Heart left ventricle (tissue), 13 donors: ENCODE measurements around the gene DPP3.

Source experiments
- POLR2A ChIP-seq, 2 donors: fragments of 450-650 bp; IDR thresholded peaks; one replicate each; pipeline ENCODE4 v1.6.1; 2017; ENCODE audit warnings: antibody characterized with exemption in 2 of 2, mild to moderate bottlenecking in 2 of 2, moderate library complexity in 2 of 2
- TF ChIP-seq, protein P1 (sequence below), 12 donors: fragments of 200-600 bp; sonication (generic) in 4 of 12; IDR thresholded peaks; one replicate each; pipeline versions ENCODE4 v1.5.0 to v1.8.0; 2018 to 2022; ENCODE audit warnings: antibody characterized with exemption in 12 of 12, mild to moderate bottlenecking in 5 of 12
- donor health status: ischemic (EF 13 %, LVEDD 7.1; RV severe dilation, severe dysfunction).
- donor health status: DM: no; HTN: yes; CAD: no.
- donor health status: DM: no; HTN: no; CAD: no.
- donor health status: ischemic (EF 25% LVEDD 6.9; RV normal size, moderate dysfunction).
- donor health status: ischemic (EF 25% LVEDD 5.7; RV mildly dilated, moderate dysfunction).
- donor health status: ischemic (EF 35%, LVEDD 5.7; RV mildly dilated, moderate dysfunction).
- donor health status: nonischemic (EF 11% LVEDD 7.7; RV severe dilation, severe dysfunction).
- donor health status: DM: yes; HTN: yes; CAD: no.
- donor health status: PGD.
- donor health status: ischemic (EF 29% LVEDD 5.4; RV normal size, mild dysfunction).
- donor health status: nonischemic (EF 23%, LVEDD 6.1; RV moderate dilation, normal function).

DNA sequence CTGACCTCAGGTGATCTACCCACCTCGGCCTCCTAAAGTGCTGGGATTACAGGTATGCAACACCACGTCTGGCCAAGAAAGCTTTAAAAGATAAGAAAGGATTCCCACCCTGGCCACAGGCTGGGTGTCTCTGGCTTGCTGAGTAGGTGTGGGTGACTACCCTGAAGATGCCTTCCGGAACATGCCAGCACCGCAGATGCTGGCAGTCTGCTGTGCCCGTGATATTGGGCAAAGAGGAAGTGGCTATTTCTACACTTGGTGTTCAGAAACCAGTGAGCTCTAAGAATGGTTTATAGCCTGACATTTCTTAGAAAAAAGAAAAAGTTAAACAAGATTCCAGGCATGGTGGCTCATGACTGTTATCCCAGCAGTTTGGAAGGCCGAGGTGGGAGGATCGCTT is 47.6 kb upstream of the DPP3 start:
- TF ChIP-seq, protein P1, sequence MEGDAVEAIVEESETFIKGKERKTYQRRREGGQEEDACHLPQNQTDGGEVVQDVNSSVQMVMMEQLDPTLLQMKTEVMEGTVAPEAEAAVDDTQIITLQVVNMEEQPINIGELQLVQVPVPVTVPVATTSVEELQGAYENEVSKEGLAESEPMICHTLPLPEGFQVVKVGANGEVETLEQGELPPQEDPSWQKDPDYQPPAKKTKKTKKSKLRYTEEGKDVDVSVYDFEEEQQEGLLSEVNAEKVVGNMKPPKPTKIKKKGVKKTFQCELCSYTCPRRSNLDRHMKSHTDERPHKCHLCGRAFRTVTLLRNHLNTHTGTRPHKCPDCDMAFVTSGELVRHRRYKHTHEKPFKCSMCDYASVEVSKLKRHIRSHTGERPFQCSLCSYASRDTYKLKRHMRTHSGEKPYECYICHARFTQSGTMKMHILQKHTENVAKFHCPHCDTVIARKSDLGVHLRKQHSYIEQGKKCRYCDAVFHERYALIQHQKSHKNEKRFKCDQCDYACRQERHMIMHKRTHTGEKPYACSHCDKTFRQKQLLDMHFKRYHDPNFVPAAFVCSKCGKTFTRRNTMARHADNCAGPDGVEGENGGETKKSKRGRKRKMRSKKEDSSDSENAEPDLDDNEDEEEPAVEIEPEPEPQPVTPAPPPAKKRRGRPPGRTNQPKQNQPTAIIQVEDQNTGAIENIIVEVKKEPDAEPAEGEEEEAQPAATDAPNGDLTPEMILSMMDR (IDR thresholded peaks at IDR 0.05), result no peak
- TF ChIP-seq POLR2A (IDR thresholded peaks at IDR 0.05), result no peak
